Measurements from ENCODE around the gene MACF1. TPM values are rescaled to one million over a fixed set of nuclear protein-coding genes. Genes with fewer than 3 reads are reported as not detected.
"Not testable (repeated sequence)": the region's sequence is repeated elsewhere in the genome, so short reads cannot be mapped to it uniquely, and the experiment has no call there.

The MACF1 gene
- total RNA-seq, 1 donor from 2014 or later, result 296 TPM

GRCh38 chr1:39445573-39445972 is 241.1 kb downstream of the MACF1 start:
- no peak for DNase-seq (ENCODE audit: low read depth)
- no peak overlapping the region for H3K4me3 ChIP-seq (ENCODE audit: low read depth, low read length)
- TF ChIP-seq CTCF (conservative IDR thresholded peaks at IDR 0.05; ENCODE audit: low read depth, low read length), result no peak

- no peak for DNase-seq (ENCODE audit: low read depth)
- H3K4me3 ChIP-seq (ENCODE audit: low read depth, low read length), result no peak overlapping the region
- TF ChIP-seq CTCF (conservative IDR thresholded peaks at IDR 0.05; ENCODE audit: low read depth, low read length), result no peak
Measured at GRCh38 chr1:39446986-39447567, 242.6 kb downstream of the MACF1 start.

- not testable (repeated sequence) for DNase-seq (ENCODE audit: low read depth); H3K4me3 ChIP-seq (ENCODE audit: low read depth, low read length)
Measured at GRCh38 chr1:39450041-39450440, 245.5 kb downstream of the MACF1 start.

- DNase-seq (ENCODE audit: low read depth), result no peak
- TF ChIP-seq CTCF (conservative IDR thresholded peaks at IDR 0.05; ENCODE audit: low read depth, low read length), result no peak
- no peak overlapping the region for H3K4me3 ChIP-seq (ENCODE audit: low read depth, low read length)
Measured at GRCh38 chr1:39450956-39451606, 246.6 kb downstream of the MACF1 start.

GRCh38 chr1:39452081-39452480 is 247.6 kb downstream of the MACF1 start:
- no peak for DNase-seq (ENCODE audit: low read depth)
- H3K4me3 ChIP-seq (ENCODE audit: low read depth, low read length), result no peak overlapping the region
- no peak for TF ChIP-seq CTCF (conservative IDR thresholded peaks at IDR 0.05; ENCODE audit: low read depth, low read length)

GRCh38 chr1:39452540-39452939 is 248.0 kb downstream of the MACF1 start:
- no peak for DNase-seq (ENCODE audit: low read depth)
- TF ChIP-seq CTCF (conservative IDR thresholded peaks at IDR 0.05; ENCODE audit: low read depth, low read length), result no peak
- no peak overlapping the region for H3K4me3 ChIP-seq (ENCODE audit: low read depth, low read length)

- DNase-seq (ENCODE audit: low read depth), result no peak
- no peak for TF ChIP-seq CTCF (conservative IDR thresholded peaks at IDR 0.05; ENCODE audit: low read depth, low read length)
Measured at GRCh38 chr1:39453603-39454002, 249.1 kb downstream of the MACF1 start.

More at GRCh38 chr1:39453603-39454002, 249.1 kb downstream of the MACF1 start:
- no peak overlapping the region for H3K4me3 ChIP-seq (ENCODE audit: low read depth, low read length)

All from epithelial cell of proximal tubule (primary cell).